Vagina (tissue), 2 donors: ENCODE data around the gene PAIP2B. TPM values are rescaled to one million over a fixed set of nuclear protein-coding genes. Genes with fewer than 3 reads are reported as not detected.

Experiments
- DNase-seq, 2 donors: peaks; one replicate each; pipeline ENCODE4 v3.0.0-alpha.2; 2017; ENCODE audit errors: extremely low spot score in 2 of 2
- H3K27ac ChIP-seq: fragments of 200-600 bp; sonication (generic); one replicate; pipeline ENCODE4 v1.5.1; 2019
- H3K27me3 ChIP-seq: fragments of 200-600 bp; sonication (generic); one replicate; pipeline ENCODE4 v1.5.1; 2019
- H3K36me3 ChIP-seq, 2 donors: fragments of 200-600 bp; sonication (generic); one replicate each; pipeline ENCODE4 v1.5.1; 2017 to 2019
- H3K4me1 ChIP-seq: fragments of 200-600 bp; sonication (generic); one replicate; pipeline ENCODE4 v1.5.1; 2019
- H3K4me3 ChIP-seq, 2 donors: fragments of 200-600 bp; sonication (generic); 1 replicate in 1 of 2; 2 replicates in 1 of 2; pipeline ENCODE4 v1.5.1; 2016 to 2019
- H3K9me3 ChIP-seq: fragments of 200-600 bp; sonication (generic); one replicate; pipeline ENCODE4 v1.5.1; 2019
- CTCF ChIP-seq, 3 experiments: fragments of 450-650 bp in 2 of 3; fragments of 200-600 bp in 1 of 3; sonication (generic) in 1 of 3; IDR thresholded peaks; one replicate each; pipeline ENCODE4 v1.5.1; 2017 to 2019; ENCODE audit warnings: antibody characterized with exemption in 3 of 3, mild to moderate bottlenecking in 2 of 3, moderate library complexity in 2 of 3
- POLR2A ChIP-seq, 2 donors: fragments of 450-650 bp; IDR thresholded peaks; one replicate each; pipeline ENCODE4 v1.6.1; 2017; ENCODE audit warnings: antibody characterized with exemption in 2 of 2, mild to moderate bottlenecking in 2 of 2, moderate library complexity in 2 of 2
- POLR2AphosphoS5 ChIP-seq, 2 donors: sonication (generic); formaldehyde crosslinking; IDR thresholded peaks; one replicate each; pipeline ENCODE4 v1.9.0; 2017; ENCODE audit warnings: antibody characterized with exemption in 2 of 2, mild to moderate bottlenecking in 2 of 2, low read depth in 1 of 2; ENCODE audit not compliant: insufficient read depth in 1 of 2
- intact Hi-C: fragments of 100-400 bp; cut with DNase I; formaldehyde crosslinking; loops from one replicate; pipeline ENCODE4 v1.15.1; 2023
- total RNA-seq: library from RNA; depleted of rRNA; stranded (reverse); fragments of >200 nt; gene quantifications from one replicate; pipeline ENCODE4 v1.2.3, GENCODE V29; 2016

PAIP2B gene
- total RNA-seq, 1 donor from 2014 or later, result 7.6 TPM

GRCh38 chr2:71155846-71156245 is 71.1 kb downstream of the PAIP2B start:
- intact Hi-C loops, result no loop called here
- H3K4me1 ChIP-seq, result peaks cover 10% of the 10 kb centered on the region
- H3K9me3 ChIP-seq, result no peaks in the 10 kb centered on the region
- H3K27ac ChIP-seq, result no peak overlapping the region
- TF ChIP-seq CTCF (IDR thresholded peaks at IDR 0.05), result no peak
- TF ChIP-seq POLR2AphosphoS5 (IDR thresholded peaks at IDR 0.05; ENCODE audit: insufficient read depth in 1 of 2, low read depth in 1 of 2), result no peak
- no peak for TF ChIP-seq POLR2A (IDR thresholded peaks at IDR 0.05)
- DNase-seq, result peak in 1 of 2 donors; percentile 60
- H3K27me3 ChIP-seq, result no peaks in the 10 kb centered on the region
- no peak overlapping the region for H3K4me3 ChIP-seq
- H3K36me3 ChIP-seq, result no peaks in the 10 kb centered on the region

GRCh38 chr2:71154798-71155197 is 72.1 kb downstream of the PAIP2B start:
- no peaks in the 10 kb centered on the region for H3K9me3 ChIP-seq
- no peak overlapping the region for H3K27ac ChIP-seq
- H3K4me1 ChIP-seq, result peaks cover 10% of the 10 kb centered on the region
- no peak overlapping the region for H3K4me3 ChIP-seq
- intact Hi-C loops, result no loop called here
- no peak for DNase-seq
- H3K27me3 ChIP-seq, result no peaks in the 10 kb centered on the region
- no peak for TF ChIP-seq POLR2A (IDR thresholded peaks at IDR 0.05)
- no peak for TF ChIP-seq CTCF (IDR thresholded peaks at IDR 0.05)
- TF ChIP-seq POLR2AphosphoS5 (IDR thresholded peaks at IDR 0.05; ENCODE audit: insufficient read depth in 1 of 2, low read depth in 1 of 2), result no peak
- H3K36me3 ChIP-seq, result peaks cover 0 to 4% of the 10 kb centered on the region in 2 donors

- TF ChIP-seq CTCF (IDR thresholded peaks at IDR 0.05) (no peak), POLR2A (IDR thresholded peaks at IDR 0.05) (no peak), POLR2AphosphoS5 (IDR thresholded peaks at IDR 0.05; ENCODE audit: insufficient read depth in 1 of 2, low read depth in 1 of 2) (no peak)
- H3K9me3 ChIP-seq, result no peaks in the 10 kb centered on the region
- H3K27ac ChIP-seq, result no peak overlapping the region
- peak in 1 of 2 donors; percentile 56 for DNase-seq
- H3K4me3 ChIP-seq, result no peak overlapping the region
- peaks cover 0 to 10% of the 10 kb centered on the region in 2 donors for H3K36me3 ChIP-seq
- intact Hi-C loops, result no loop called here
- peaks cover 10% of the 10 kb centered on the region for H3K4me1 ChIP-seq
- H3K27me3 ChIP-seq, result no peaks in the 10 kb centered on the region
Measured at GRCh38 chr2:71154279-71154678, 72.6 kb downstream of the PAIP2B start.

- Histone ChIP-seq H3K4me3 (no peak overlapping the region), H3K36me3 (peaks cover 0 to 15% of the 10 kb centered on the region in 2 donors), H3K4me1 (peaks cover 10% of the 10 kb centered on the region), H3K27ac (no peak overlapping the region), H3K27me3 (no peaks in the 10 kb centered on the region), H3K9me3 (no peaks in the 10 kb centered on the region)
- intact Hi-C loops, result no loop called here
- peak in 1 of 2 donors; percentile 70 for DNase-seq
- TF ChIP-seq POLR2A (IDR thresholded peaks at IDR 0.05) (no peak), POLR2AphosphoS5 (IDR thresholded peaks at IDR 0.05; ENCODE audit: insufficient read depth in 1 of 2, low read depth in 1 of 2) (no peak), CTCF (IDR thresholded peaks at IDR 0.05) (no peak)
Measured at GRCh38 chr2:71153585-71154224, 73.2 kb downstream of the PAIP2B start.

GRCh38 chr2:71151620-71152019 is 75.3 kb downstream of the PAIP2B start:
- no peaks in the 10 kb centered on the region for H3K27me3 ChIP-seq
- H3K4me1 ChIP-seq, result peaks cover under 1% of the 10 kb centered on the region
- no peak overlapping the region for H3K4me3 ChIP-seq
- H3K36me3 ChIP-seq, result peaks cover 0 to 36% of the 10 kb centered on the region in 2 donors
- no peak overlapping the region for H3K27ac ChIP-seq
- intact Hi-C loops, result no loop called here
- H3K9me3 ChIP-seq, result no peaks in the 10 kb centered on the region
- TF ChIP-seq POLR2AphosphoS5 (IDR thresholded peaks at IDR 0.05; ENCODE audit: insufficient read depth in 1 of 2, low read depth in 1 of 2) (no peak), POLR2A (IDR thresholded peaks at IDR 0.05) (no peak), CTCF (IDR thresholded peaks at IDR 0.05) (no peak)
- no peak for DNase-seq
